GM12801 (cell line): ENCODE results near the gene HELZ2.

Experiments
- CTCF ChIP-seq: IDR thresholded peaks from one replicate; pipeline ENCODE4 v1.5.1; 2011; ENCODE audit warnings: control low read depth; ENCODE audit not compliant: insufficient read length; ENCODE audit errors: extremely low read depth

Gene HELZ2

GRCh38 chr20:63587776-63588591 is 13.9 kb upstream of the HELZ2 start:
- no peak for TF ChIP-seq CTCF

- TF ChIP-seq CTCF = no peak
Observed at GRCh38 chr20:63587256-63587655, 13.2 kb upstream of the HELZ2 start.

- TF ChIP-seq CTCF = no peak
Observed at GRCh38 chr20:63586797-63587196, 12.8 kb upstream of the HELZ2 start.

GRCh38 chr20:63585616-63586565 is 11.9 kb upstream of the HELZ2 start:
- TF ChIP-seq CTCF = no peak

- TF ChIP-seq CTCF = no peak
Observed at GRCh38 chr20:63582382-63583063, 8.5 kb upstream of the HELZ2 start.

- TF ChIP-seq CTCF = no peak
Observed at GRCh38 chr20:63580796-63581461, 6.9 kb upstream of the HELZ2 start.
